T-cell (primary cell): ENCODE results near the gene AKAP3. TPM values are rescaled to one million over a fixed set of nuclear protein-coding genes. Genes with fewer than 3 reads are reported as not detected.

ENCODE experiments used
- ATAC-seq, 4 experiments: fragments of 200-7000 bp in 3 of 4; fragments of 150-1000 bp in 1 of 4; cut with Tn5 transposase; replicated peaks in 1 of 4; 1 replicate in 3 of 4; 2 replicates in 1 of 4; pipeline ENCODE4 v1.10.0; 2021; ENCODE audit warnings: moderate library complexity in 3 of 4, mild to moderate bottlenecking in 2 of 4, moderate number of reproducible peaks in 1 of 4
- CTCF ChIA-PET, 2 donors: fragments of 300-600 bp; sonication (Branson Sonifier 250); formaldehyde crosslinking; loops; one replicate each; lab custom pipeline; 2022; ENCODE audit warnings: antibody characterized with exemption in 2 of 2; lab: Charles Lee
- POLR2A ChIA-PET, 2 donors: fragments of 300-600 bp; sonication (Branson Sonifier 250); formaldehyde crosslinking; loops; one replicate each; lab custom pipeline; 2022; ENCODE audit warnings: antibody characterized with exemption in 2 of 2; lab: Charles Lee
- DNase-seq, 35 experiments: peaks; one replicate each; pipeline versions ENCODE4 v3.0.0 to v3.0.0-alpha.2; 2013 to 2023
- H3K27ac ChIP-seq: one replicate; pipeline ENCODE4 v1.5.1; 2013; ENCODE audit warnings: low read length
- H3K27me3 ChIP-seq, 2 experiments: replicated peaks in 1 of 2; 1 replicate in 1 of 2; 2 replicates in 1 of 2; pipeline versions ENCODE4 v1.6.1 to v1.7.0; 2013; ENCODE audit warnings: low read length in 1 of 2, mixed read lengths in 1 of 2; ENCODE audit not compliant: control insufficient read depth in 2 of 2, insufficient read depth in 2 of 2; ENCODE audit errors: extremely low read depth in 1 of 2
- H3K36me3 ChIP-seq, 2 donors: 1 replicate in 1 of 2; 2 replicates in 1 of 2; pipeline versions ENCODE4 v1.6.1 to v1.7.0; 2013; ENCODE audit warnings: low read length in 1 of 2; ENCODE audit not compliant: control insufficient read depth in 2 of 2, insufficient read depth in 1 of 2; ENCODE audit errors: extremely low read depth in 1 of 2
- H3K4me1 ChIP-seq, 2 experiments: 1 replicate in 1 of 2; 2 replicates in 1 of 2; pipeline versions ENCODE4 v1.6.1 to v1.7.0; 2013; ENCODE audit warnings: low read length in 2 of 2, mixed read lengths in 1 of 2; ENCODE audit not compliant: insufficient read depth in 2 of 2, control insufficient read depth in 1 of 2; ENCODE audit errors: extremely low read depth in 1 of 2
- H3K4me3 ChIP-seq, 2 donors: 1 replicate in 1 of 2; 2 replicates in 1 of 2; pipeline versions ENCODE4 v1.5.1 to v1.7.0; 2013; ENCODE audit warnings: mild to moderate bottlenecking in 2 of 2, low read length in 1 of 2, moderate library complexity in 1 of 2; ENCODE audit not compliant: control insufficient read depth in 1 of 2; ENCODE audit errors: extremely low read depth in 1 of 2
- H3K9me3 ChIP-seq: 2 replicates; pipeline ENCODE4 v1.7.0; 2013
- H3K27ac Mint-ChIP-seq, 2 donors: one replicate each; pipeline ENCODE4 v1.8.0; 2020 to 2021; ENCODE audit warnings: mild to moderate bottlenecking in 2 of 2, mixed read lengths in 2 of 2
- H3K27me3 Mint-ChIP-seq, 2 donors: one replicate each; pipeline ENCODE4 v1.8.0; 2021 to 2022; ENCODE audit warnings: mixed read lengths in 2 of 2
- H3K36me3 Mint-ChIP-seq: one replicate; pipeline ENCODE4 v1.8.0; 2021; ENCODE audit warnings: mixed read lengths
- H3K4me1 Mint-ChIP-seq, 3 donors: one replicate each; pipeline ENCODE4 v1.8.0; 2020 to 2022; ENCODE audit warnings: mixed read lengths in 3 of 3, mild to moderate bottlenecking in 1 of 3
- H3K4me3 Mint-ChIP-seq, 3 donors: one replicate each; pipeline ENCODE4 v1.8.0; 2020 to 2022; ENCODE audit warnings: mild to moderate bottlenecking in 3 of 3, mixed read lengths in 3 of 3, moderate library complexity in 3 of 3
- H3K9me3 Mint-ChIP-seq, 3 donors: one replicate each; pipeline ENCODE4 v1.8.0; 2020 to 2022; ENCODE audit warnings: mixed read lengths in 3 of 3
- WGBS: methylation state at CpG from one replicate; pipeline ENCODE4 v1.1.5; 2013; ENCODE audit warnings: missing lambda C conversion rate; ENCODE audit not compliant: insufficient coverage; 5-methylcytosine and 5-hydroxymethylcytosine counted together
- total RNA-seq, 35 experiments: library from RNA in 6 of 35; stranded (reverse) in 6 of 35; fragments of 120-200 nt in 1 of 35; gene quantifications; one replicate each; pipeline versions ENCODE4 v1.2.1 to v1.2.4 and lab custom pipeline; 2013 to 2026

Gene AKAP3
- total RNA-seq, 5 donors from 2014 or later (not counting 1 experiment from before 2014, with no cell fraction given) = 1.5 to 7.9 (median 3.3) TPM

GRCh38 chr12:4567073-4567881 lies 81.6 kb downstream of the AKAP3 start:
- H3K36me3 Mint-ChIP-seq = no peaks in the 10 kb centered on the region
- peak overlapping the region in 1 of 2 donors; percentile 10 for H3K27ac Mint-ChIP-seq
- DNase-seq = no peak
- ChIA-PET CTCF (no interaction called here), POLR2A (no interaction called here)
- WGBS = no CpG with 5 or more reads among the region's 3 CpGs
- no peak overlapping the region for H3K4me3 Mint-ChIP-seq
- Histone ChIP-seq H3K4me1 (peaks cover 0 to 3% of the 10 kb centered on the region in 2 experiments), H3K4me3 (no peak overlapping the region), H3K36me3 (no peaks in the 10 kb centered on the region), H3K27me3 (peaks cover 0 to 4% of the 10 kb centered on the region in 2 experiments), H3K9me3 (no peaks in the 10 kb centered on the region), H3K27ac (no peak overlapping the region)
- H3K4me1 Mint-ChIP-seq = peaks cover 10 to 27% (median 18%) of the 10 kb centered on the region in 3 donors
- peaks cover 8 to 21% of the 10 kb centered on the region in 2 donors for H3K27me3 Mint-ChIP-seq
- H3K9me3 Mint-ChIP-seq = no peaks in the 10 kb centered on the region
- no peak for ATAC-seq

- ChIA-PET POLR2A (no interaction called here), CTCF (no interaction called here)
- no peaks in the 10 kb centered on the region for H3K36me3 ChIP-seq
- DNase-seq (no peak), ATAC-seq (no peak)
- peaks cover 0 to 8% of the 10 kb centered on the region in 2 experiments for H3K4me1 ChIP-seq
- no peak overlapping the region for H3K27ac Mint-ChIP-seq
- no peaks in the 10 kb centered on the region for H3K9me3 Mint-ChIP-seq
- peak overlapping the region in 1 of 3 donors; percentile 31 for H3K4me3 Mint-ChIP-seq
- H3K4me1 Mint-ChIP-seq = peaks cover 12 to 29% (median 20%) of the 10 kb centered on the region in 3 donors
- H3K27ac ChIP-seq = no peak overlapping the region
- peaks cover 0 to 6% of the 10 kb centered on the region in 2 experiments for H3K27me3 ChIP-seq
- no peak overlapping the region for H3K4me3 ChIP-seq
- H3K9me3 ChIP-seq = no peaks in the 10 kb centered on the region
- no peaks in the 10 kb centered on the region for H3K36me3 Mint-ChIP-seq
- 100% methylated on average over 1 of the region's 2 CpGs for WGBS
- peaks cover 11 to 21% of the 10 kb centered on the region in 2 donors for H3K27me3 Mint-ChIP-seq
Observed at GRCh38 chr12:4566474-4566873, 82.4 kb downstream of the AKAP3 start.

Other genes with a start within 250 kb of the AKAP3 start
- not detected for gene FGF6, start 203.2 kb downstream of the AKAP3 start, total RNA-seq
- gene RAD51AP1, start 110.2 kb downstream of the AKAP3 start, total RNA-seq = 1 to 10 TPM in 2 of 5 donors, under 1 TPM in 3; 0.60 to 1.7 (median 0.89) TPM
- gene DYRK4, start 86.8 kb downstream of the AKAP3 start, total RNA-seq = 10 to 100 TPM; 11.0 to 24.8 (median 17.6) TPM
- gene NDUFA9, start 63 bp upstream of the AKAP3 start, total RNA-seq = 10 to 100 TPM; 59.7 to 74.7 (median 72.9) TPM
- 1 to 10 TPM in 3 of 5 donors, under 1 TPM in 2; 0.41 to 2.9 (median 1.5) TPM for gene GALNT8, start 71.3 kb upstream of the AKAP3 start, total RNA-seq